Large intestine (tissue), 3 donors: ENCODE measurements around the gene SPATA31D1. TPM values are rescaled to one million over a fixed set of nuclear protein-coding genes. Genes with fewer than 3 reads are reported as not detected.

Source experiments
- DNase-seq, 2 donors: peaks; one replicate each; pipeline versions ENCODE4 v3.0.0 to v3.0.0-alpha.2; 2013
- H3K27ac ChIP-seq: one replicate; pipeline ENCODE4 v1.5.1; 2013; ENCODE audit warnings: low read length
- H3K27me3 ChIP-seq: 2 replicates; pipeline ENCODE4 v1.6.1; 2013; ENCODE audit warnings: low read length; ENCODE audit not compliant: control insufficient read depth, insufficient read depth
- H3K36me3 ChIP-seq: 2 replicates; pipeline ENCODE4 v1.6.1; 2013; ENCODE audit warnings: low read length; ENCODE audit not compliant: control insufficient read depth, insufficient read depth
- H3K4me1 ChIP-seq: one replicate; pipeline ENCODE4 v1.6.1; 2013; ENCODE audit warnings: low read length; ENCODE audit not compliant: control insufficient read depth, insufficient read depth
- H3K4me3 ChIP-seq: one replicate; pipeline ENCODE4 v1.5.1; 2013; ENCODE audit warnings: low read length
- H3K9me3 ChIP-seq: one replicate; pipeline ENCODE4 v1.6.1; 2013; ENCODE audit warnings: mild to moderate bottlenecking, low read depth, low read length, moderate library complexity; ENCODE audit not compliant: control insufficient read depth
- WGBS: methylation state at CpG from one replicate; pipeline ENCODE4 v1.1.5; 2013; ENCODE audit warnings: low lambda C conversion rate; ENCODE audit not compliant: insufficient coverage; 5-methylcytosine and 5-hydroxymethylcytosine counted together
- polyA plus RNA-seq: library from polyadenylated mRNA; unstranded; fragments of 120-200 nt; gene quantifications from one replicate; pipeline ENCODE4 v1.2.1, GENCODE V29; 2013

Gene SPATA31D1
- polyA plus RNA-seq, 1 donor: not detected

DNA sequence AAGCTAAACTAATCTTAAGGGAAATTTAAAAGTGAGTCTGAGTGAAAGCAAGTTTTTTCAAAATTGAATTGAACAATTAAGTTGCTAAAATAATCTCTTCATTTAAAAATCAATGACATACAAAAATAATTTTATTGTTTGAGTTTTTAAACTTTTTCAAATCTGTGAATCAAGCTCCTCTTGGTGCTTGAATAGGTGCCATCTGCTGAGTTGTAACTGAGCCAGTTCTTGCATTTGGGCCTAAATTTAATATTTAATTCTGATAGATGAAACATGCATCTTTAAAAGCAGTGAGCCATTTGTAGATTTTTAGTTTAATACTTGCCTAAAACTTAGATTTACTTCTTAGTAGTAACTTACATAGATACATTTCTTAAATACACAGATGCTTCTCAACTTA, 31.8 kb downstream of the SPATA31D1 start:
- Histone ChIP-seq H3K9me3 (no peaks in the 10 kb centered on the region), H3K4me3 (no peak overlapping the region), H3K27me3 (no peaks in the 10 kb centered on the region), H3K36me3 (no peaks in the 10 kb centered on the region), H3K27ac (no peak overlapping the region), H3K4me1 (no peaks in the 10 kb centered on the region)
- no peak for DNase-seq

DNA sequence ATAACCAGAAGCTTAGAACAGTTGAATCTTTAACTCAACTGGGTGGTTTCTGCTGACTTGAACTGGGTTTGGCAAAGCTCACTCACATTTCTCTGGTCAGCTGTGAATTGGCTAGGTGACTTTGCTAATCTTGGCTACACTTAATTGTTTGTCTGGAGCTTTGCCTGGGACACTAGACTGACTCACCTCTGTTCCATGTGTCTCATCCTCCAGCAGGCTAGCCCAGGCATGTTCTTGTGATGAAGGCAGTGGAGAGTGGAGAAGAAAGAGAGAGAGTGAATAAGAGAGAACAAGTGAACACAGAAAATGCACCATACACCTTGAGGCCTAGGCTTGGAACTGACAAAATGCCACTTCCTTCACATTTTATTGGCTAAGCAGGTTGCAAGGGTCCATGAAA, 32.6 kb downstream of the SPATA31D1 start:
- Histone ChIP-seq H3K4me1 (no peaks in the 10 kb centered on the region), H3K4me3 (no peak overlapping the region), H3K27ac (no peak overlapping the region), H3K36me3 (no peaks in the 10 kb centered on the region), H3K9me3 (no peaks in the 10 kb centered on the region), H3K27me3 (no peaks in the 10 kb centered on the region)
- DNase-seq: no peak

DNA sequence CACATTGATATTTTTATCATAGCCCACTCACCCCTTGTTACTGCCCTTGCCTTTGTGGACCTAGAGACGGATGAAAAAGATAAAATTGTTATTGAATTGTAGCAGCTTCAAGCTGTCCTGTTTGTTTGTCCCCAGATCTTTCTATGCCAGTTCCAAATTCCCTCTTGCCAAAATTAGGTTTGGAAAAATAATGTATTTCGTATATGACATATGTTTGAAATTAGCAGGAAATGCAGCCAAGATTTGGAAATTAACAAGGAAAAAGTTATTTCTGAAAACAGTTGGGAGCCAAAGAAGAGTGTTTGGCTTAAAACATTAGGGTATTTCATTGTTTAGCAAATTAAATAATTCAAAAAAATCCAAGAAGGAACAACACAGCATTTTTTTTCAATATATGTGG, 33.5 kb downstream of the SPATA31D1 start:
- no peaks in the 10 kb centered on the region for H3K27me3 ChIP-seq
- H3K36me3 ChIP-seq: no peaks in the 10 kb centered on the region
- H3K27ac ChIP-seq: no peak overlapping the region
- no peaks in the 10 kb centered on the region for H3K4me1 ChIP-seq
- 86% methylated on average over 1 of the region's 2 CpGs for WGBS
- H3K9me3 ChIP-seq: no peaks in the 10 kb centered on the region
- no peak overlapping the region for H3K4me3 ChIP-seq
- DNase-seq: no peak

DNA sequence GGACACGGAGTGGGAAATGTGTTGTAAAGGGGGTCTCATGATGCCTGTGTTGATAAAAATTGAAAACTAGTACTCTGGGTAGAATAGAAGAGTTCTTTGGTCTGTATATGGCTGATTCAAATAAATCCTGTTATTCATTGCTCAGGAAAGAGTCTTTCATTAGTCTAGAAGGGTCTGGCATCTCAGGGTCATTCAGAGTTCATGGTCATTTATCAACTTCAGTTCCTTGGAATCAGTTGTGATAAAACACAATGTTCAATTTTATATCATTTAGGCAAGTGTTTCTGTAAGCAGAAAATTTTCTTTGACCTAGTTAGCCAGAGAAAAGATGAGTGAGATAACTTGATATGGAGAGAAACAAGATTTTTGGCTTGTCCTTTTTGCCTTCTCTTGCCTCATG, 36.3 kb downstream of the SPATA31D1 start:
- no peaks in the 10 kb centered on the region for H3K4me1 ChIP-seq
- no peak for DNase-seq

DNA sequence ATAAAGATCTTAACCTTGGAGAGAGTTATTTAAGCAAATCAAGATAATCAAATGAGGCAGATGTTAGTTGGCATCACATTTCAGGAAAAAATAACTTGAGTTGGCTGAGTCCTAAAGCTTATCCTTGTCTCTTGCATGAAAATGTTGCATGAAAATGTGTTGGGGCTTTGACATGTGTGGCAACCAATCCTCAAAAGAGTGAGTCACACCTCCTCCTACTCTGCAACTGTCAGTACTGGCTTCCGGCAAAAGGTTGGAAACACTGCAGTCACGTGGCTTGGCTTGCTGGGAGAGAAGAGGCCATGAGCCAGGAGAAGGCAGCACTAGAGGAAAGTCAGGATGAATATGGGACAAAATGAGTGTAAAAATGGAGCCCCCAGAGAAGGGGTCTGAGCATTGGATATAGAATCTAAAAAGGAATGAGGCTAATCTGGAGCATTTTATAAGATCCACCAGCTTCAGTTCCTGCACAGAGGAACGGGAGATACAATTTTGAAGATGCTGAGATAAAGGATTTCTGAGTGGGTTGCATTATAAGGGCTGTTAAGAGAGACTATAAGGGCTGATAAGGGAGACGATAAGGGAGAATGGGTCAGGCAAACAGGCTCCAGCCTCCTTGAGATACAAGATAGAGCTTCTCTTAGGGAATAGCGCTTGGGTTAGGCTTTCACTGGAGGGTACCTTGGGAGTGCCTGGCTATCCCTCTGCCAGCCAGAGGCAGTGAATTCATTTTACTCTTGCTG, 43.1 kb downstream of the SPATA31D1 start:
- no peaks in the 10 kb centered on the region for H3K36me3 ChIP-seq
- H3K4me1 ChIP-seq: no peaks in the 10 kb centered on the region
- DNase-seq: peak in 1 of 2 donors; percentile 4
- H3K27me3 ChIP-seq: no peaks in the 10 kb centered on the region
- H3K9me3 ChIP-seq: no peaks in the 10 kb centered on the region
- no CpG with 5 or more reads among the region's 5 CpGs for WGBS
- no peak overlapping the region for H3K27ac ChIP-seq
- H3K4me3 ChIP-seq: no peak overlapping the region

More for the DNA sequence above, 36.3 kb downstream of the SPATA31D1 start:
- Histone ChIP-seq H3K27me3 (no peaks in the 10 kb centered on the region), H3K36me3 (no peaks in the 10 kb centered on the region), H3K4me3 (no peak overlapping the region), H3K27ac (no peak overlapping the region), H3K9me3 (no peaks in the 10 kb centered on the region)
- no CpG with 5 or more reads among the region's 1 CpG for WGBS

DNA sequence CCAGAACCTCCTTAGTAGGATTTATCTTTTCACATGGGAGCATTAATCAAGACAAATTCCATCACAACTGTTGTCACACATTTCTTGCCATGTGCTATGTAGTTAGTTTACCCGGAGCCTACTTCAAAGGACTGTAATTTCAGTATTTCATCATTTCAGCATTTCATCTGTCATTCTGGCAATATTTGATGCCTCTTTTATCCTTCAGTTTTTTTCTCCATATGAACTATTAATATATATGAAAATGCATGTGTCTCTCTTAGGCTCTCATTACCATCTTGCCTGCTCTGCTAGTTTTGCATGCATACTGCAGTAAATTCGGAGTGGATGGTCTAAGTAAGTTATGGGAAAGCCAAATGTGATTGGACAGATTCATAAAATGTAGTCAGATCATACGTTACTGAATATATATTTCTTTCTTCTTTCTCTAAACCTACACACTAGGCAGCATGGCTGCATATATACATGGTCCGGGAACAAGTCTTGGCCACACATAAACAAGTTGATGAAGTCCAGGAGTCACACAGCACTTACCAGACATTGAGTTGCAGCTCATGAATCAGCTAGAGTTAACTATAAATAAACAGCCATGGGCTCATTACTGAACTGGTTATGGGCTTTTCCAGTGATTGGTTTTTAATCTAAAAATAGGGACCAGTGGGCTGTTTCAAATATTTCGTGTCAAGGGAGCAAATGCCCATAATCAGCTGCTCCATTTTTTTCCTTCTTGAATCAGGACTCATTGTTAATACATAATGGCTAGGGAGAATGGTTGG, 46.6 kb downstream of the SPATA31D1 start:
- H3K9me3 ChIP-seq: no peaks in the 10 kb centered on the region
- H3K27ac ChIP-seq: no peak overlapping the region
- H3K27me3 ChIP-seq: no peaks in the 10 kb centered on the region
- DNase-seq: no peak
- H3K36me3 ChIP-seq: no peaks in the 10 kb centered on the region
- WGBS: 89% methylated on average over 3 of the region's 5 CpGs
- H3K4me1 ChIP-seq: no peaks in the 10 kb centered on the region
- H3K4me3 ChIP-seq: no peak overlapping the region

DNA sequence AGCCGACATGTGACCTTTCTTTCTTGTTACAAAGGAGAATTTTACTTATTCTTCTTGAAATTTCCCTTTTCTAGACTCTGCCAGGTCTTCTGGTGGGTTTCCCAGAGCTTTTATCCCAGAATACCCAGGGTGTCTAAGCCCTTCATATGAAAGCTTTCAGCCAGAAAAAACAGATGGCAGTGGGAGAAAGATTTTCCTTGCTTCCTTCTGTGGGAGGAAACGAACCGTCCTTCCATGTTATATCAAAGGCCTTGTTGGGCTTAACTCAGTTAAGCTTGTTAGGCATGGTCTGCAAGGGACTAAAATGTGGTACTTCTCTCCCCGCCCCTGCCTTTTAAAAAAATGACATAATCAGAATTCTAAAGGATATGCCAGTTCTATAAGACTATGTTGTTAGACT, 47.5 kb downstream of the SPATA31D1 start:
- H3K4me3 ChIP-seq: no peak overlapping the region
- no peaks in the 10 kb centered on the region for H3K4me1 ChIP-seq
- H3K36me3 ChIP-seq: no peaks in the 10 kb centered on the region
- H3K27me3 ChIP-seq: no peaks in the 10 kb centered on the region
- no peak overlapping the region for H3K27ac ChIP-seq
- DNase-seq: no peak
- no peaks in the 10 kb centered on the region for H3K9me3 ChIP-seq
- WGBS: 83% methylated on average over 1 of the region's 4 CpGs

DNA sequence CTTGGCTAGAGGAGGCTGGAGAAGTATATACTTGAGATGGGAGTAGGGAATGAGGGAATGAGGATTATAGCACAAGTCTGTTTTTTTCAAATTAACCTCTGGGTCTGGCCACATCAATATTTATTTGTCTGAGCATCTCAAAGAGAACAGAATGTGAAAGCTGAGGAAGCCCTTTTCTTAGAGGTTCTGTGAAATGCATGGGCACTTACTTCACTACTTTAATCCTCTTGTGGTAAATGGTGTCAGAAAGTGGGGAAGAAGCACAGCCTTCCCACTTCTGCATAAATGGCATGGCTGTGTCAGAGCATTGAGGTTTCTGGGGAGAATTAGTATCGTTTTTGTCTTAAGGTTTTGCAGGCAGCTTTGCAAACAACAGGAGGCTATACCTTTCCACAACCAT, 48.6 kb downstream of the SPATA31D1 start:
- no peaks in the 10 kb centered on the region for H3K9me3 ChIP-seq
- no peaks in the 10 kb centered on the region for H3K4me1 ChIP-seq
- no peaks in the 10 kb centered on the region for H3K36me3 ChIP-seq
- H3K27ac ChIP-seq: no peak overlapping the region
- H3K27me3 ChIP-seq: no peaks in the 10 kb centered on the region
- no CpG with 5 or more reads among the region's 1 CpG for WGBS
- no peak for DNase-seq
- no peak overlapping the region for H3K4me3 ChIP-seq

DNA sequence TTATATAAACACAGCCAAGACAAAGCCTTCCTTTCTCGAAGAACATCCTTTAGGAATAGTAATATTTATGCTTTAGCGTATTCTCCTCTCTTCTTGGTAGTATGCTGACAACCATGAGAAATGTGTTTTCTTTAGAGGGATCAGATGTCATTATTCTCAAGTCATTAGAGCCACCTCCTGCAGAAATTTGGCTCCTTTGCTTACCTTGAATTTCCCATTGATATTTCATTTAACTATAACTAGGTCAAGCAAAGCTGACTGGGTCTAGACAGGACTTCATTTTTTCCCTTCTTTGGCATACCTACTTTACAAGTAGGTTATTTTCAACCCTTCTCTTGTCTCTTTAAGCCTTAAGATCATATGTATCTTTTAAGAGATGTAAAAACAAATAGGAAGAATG, 50.3 kb downstream of the SPATA31D1 start:
- H3K9me3 ChIP-seq: no peaks in the 10 kb centered on the region
- no peaks in the 10 kb centered on the region for H3K4me1 ChIP-seq
- no peaks in the 10 kb centered on the region for H3K36me3 ChIP-seq
- H3K27ac ChIP-seq: no peak overlapping the region
- 76% methylated on average over 2 of the region's 2 CpGs for WGBS
- no peak for DNase-seq
- H3K4me3 ChIP-seq: no peak overlapping the region
- H3K27me3 ChIP-seq: no peaks in the 10 kb centered on the region
